Vagina (tissue), 2 donors: ENCODE data around the gene CYBB. TPM values are rescaled to one million over a fixed set of nuclear protein-coding genes. Genes with fewer than 3 reads are reported as not detected.

Source experiments
- DNase-seq, 2 donors: peaks; one replicate each; pipeline ENCODE4 v3.0.0-alpha.2; 2017; ENCODE audit errors: extremely low spot score in 2 of 2
- H3K27ac ChIP-seq: fragments of 200-600 bp; sonication (generic); one replicate; pipeline ENCODE4 v1.5.1; 2019
- H3K27me3 ChIP-seq: fragments of 200-600 bp; sonication (generic); one replicate; pipeline ENCODE4 v1.5.1; 2019
- H3K36me3 ChIP-seq, 2 donors: fragments of 200-600 bp; sonication (generic); one replicate each; pipeline ENCODE4 v1.5.1; 2017 to 2019
- H3K4me1 ChIP-seq: fragments of 200-600 bp; sonication (generic); one replicate; pipeline ENCODE4 v1.5.1; 2019
- H3K4me3 ChIP-seq, 2 donors: fragments of 200-600 bp; sonication (generic); 1 replicate in 1 of 2; 2 replicates in 1 of 2; pipeline ENCODE4 v1.5.1; 2016 to 2019
- H3K9me3 ChIP-seq: fragments of 200-600 bp; sonication (generic); one replicate; pipeline ENCODE4 v1.5.1; 2019
- CTCF ChIP-seq, 3 experiments: fragments of 450-650 bp in 2 of 3; fragments of 200-600 bp in 1 of 3; sonication (generic) in 1 of 3; IDR thresholded peaks; one replicate each; pipeline ENCODE4 v1.5.1; 2017 to 2019; ENCODE audit warnings: antibody characterized with exemption in 3 of 3, mild to moderate bottlenecking in 2 of 3, moderate library complexity in 2 of 3
- POLR2A ChIP-seq, 2 donors: fragments of 450-650 bp; IDR thresholded peaks; one replicate each; pipeline ENCODE4 v1.6.1; 2017; ENCODE audit warnings: antibody characterized with exemption in 2 of 2, mild to moderate bottlenecking in 2 of 2, moderate library complexity in 2 of 2
- POLR2AphosphoS5 ChIP-seq, 2 donors: sonication (generic); formaldehyde crosslinking; IDR thresholded peaks; one replicate each; pipeline ENCODE4 v1.9.0; 2017; ENCODE audit warnings: antibody characterized with exemption in 2 of 2, mild to moderate bottlenecking in 2 of 2, low read depth in 1 of 2; ENCODE audit not compliant: insufficient read depth in 1 of 2
- intact Hi-C: fragments of 100-400 bp; cut with DNase I; formaldehyde crosslinking; loops from one replicate; pipeline ENCODE4 v1.15.1; 2023
- total RNA-seq: library from RNA; depleted of rRNA; stranded (reverse); fragments of >200 nt; gene quantifications from one replicate; pipeline ENCODE4 v1.2.3, GENCODE V29; 2016

CYBB gene
- total RNA-seq = 6.9 TPM

GRCh38 chrX:37779857-37780256 lies at the start of gene CYBB:
Gene CYBB, plus strand, starts transcription at chrX:37780059. Its CDS starts 19 bp downstream, at chrX:37780078.
- TF ChIP-seq POLR2A (IDR thresholded peaks at IDR 0.05) (no peak), POLR2AphosphoS5 (IDR thresholded peaks at IDR 0.05; ENCODE audit: insufficient read depth in 1 of 2, low read depth in 1 of 2) (no peak), CTCF (IDR thresholded peaks at IDR 0.05) (no peak)
- Histone ChIP-seq H3K4me1 (no peaks in the 10 kb centered on the region), H3K27me3 (no peaks in the 10 kb centered on the region), H3K4me3 (no peak within 1 kb of the TSS), H3K36me3 (no peaks in the 10 kb centered on the region), H3K9me3 (no peaks in the 10 kb centered on the region), H3K27ac (no peak within 1 kb of the TSS)
- DNase-seq = no peak
- intact Hi-C loops = no loop called here

GRCh38 chrX:37745354-37745753 lies 34.5 kb upstream of the CYBB start:
- no peak for TF ChIP-seq POLR2AphosphoS5 (IDR thresholded peaks at IDR 0.05; ENCODE audit: insufficient read depth in 1 of 2, low read depth in 1 of 2)
- TF ChIP-seq CTCF (IDR thresholded peaks at IDR 0.05) = peak; percentile 30 to 72 (median 65)
- no peak for DNase-seq
- Histone ChIP-seq H3K27ac (no peak overlapping the region), H3K4me3 (no peak overlapping the region), H3K27me3 (no peaks in the 10 kb centered on the region), H3K36me3 (no peaks in the 10 kb centered on the region), H3K9me3 (no peaks in the 10 kb centered on the region), H3K4me1 (no peaks in the 10 kb centered on the region)
- intact Hi-C loops = no loop called here

GRCh38 chrX:37745835-37746217 lies 34.0 kb upstream of the CYBB start:
- no peak for DNase-seq
- Histone ChIP-seq H3K4me1 (no peaks in the 10 kb centered on the region), H3K4me3 (no peak overlapping the region), H3K27me3 (no peaks in the 10 kb centered on the region), H3K27ac (no peak overlapping the region), H3K9me3 (no peaks in the 10 kb centered on the region), H3K36me3 (no peaks in the 10 kb centered on the region)
- TF ChIP-seq POLR2A (IDR thresholded peaks at IDR 0.05) = no peak
- no peak for TF ChIP-seq CTCF (IDR thresholded peaks at IDR 0.05)
- TF ChIP-seq POLR2AphosphoS5 (IDR thresholded peaks at IDR 0.05; ENCODE audit: insufficient read depth in 1 of 2, low read depth in 1 of 2) = no peak
- intact Hi-C loops = no loop called here

DNA sequence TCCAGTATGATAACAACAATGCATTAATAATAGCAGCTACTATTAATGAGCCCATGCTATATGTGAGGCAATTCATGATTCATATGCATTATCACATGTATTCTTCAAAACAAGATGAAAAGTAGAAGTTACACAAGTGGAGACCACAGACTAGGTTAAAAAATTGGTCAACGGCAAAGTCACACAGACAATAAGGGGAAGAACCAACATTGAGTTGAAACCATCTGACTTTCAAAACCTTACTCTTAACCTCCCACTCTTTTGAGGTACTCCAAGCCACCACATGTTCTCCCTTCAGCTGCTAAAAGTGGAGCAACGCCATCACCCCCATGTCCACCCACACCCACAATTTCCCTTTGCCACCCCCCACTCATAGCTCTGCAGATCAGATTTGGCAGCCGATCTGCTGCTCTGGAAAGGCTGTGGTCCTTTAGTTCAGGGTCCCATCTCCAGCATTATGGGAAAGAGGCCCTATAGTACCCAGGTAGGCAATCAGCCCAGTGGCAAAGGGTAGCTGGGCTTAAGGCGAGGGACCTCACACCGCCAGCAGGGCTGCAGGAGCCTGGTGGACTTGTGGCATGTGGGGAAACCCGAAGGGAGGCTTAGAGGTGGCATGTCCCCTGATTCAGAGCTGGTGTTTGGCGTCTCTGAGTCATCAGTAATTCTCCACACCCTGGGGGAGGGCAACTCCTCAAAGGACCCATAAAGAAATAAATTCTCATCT lies 33.5 kb upstream of the CYBB start:
- no peaks in the 10 kb centered on the region for H3K4me1 ChIP-seq
- H3K27ac ChIP-seq = no peak overlapping the region
- no peak for TF ChIP-seq CTCF (IDR thresholded peaks at IDR 0.05)
- no peak for DNase-seq
- H3K36me3 ChIP-seq = no peaks in the 10 kb centered on the region
- H3K9me3 ChIP-seq = no peaks in the 10 kb centered on the region
- H3K4me3 ChIP-seq = no peak overlapping the region
- intact Hi-C loops = no loop called here
- H3K27me3 ChIP-seq = no peaks in the 10 kb centered on the region

DNA sequence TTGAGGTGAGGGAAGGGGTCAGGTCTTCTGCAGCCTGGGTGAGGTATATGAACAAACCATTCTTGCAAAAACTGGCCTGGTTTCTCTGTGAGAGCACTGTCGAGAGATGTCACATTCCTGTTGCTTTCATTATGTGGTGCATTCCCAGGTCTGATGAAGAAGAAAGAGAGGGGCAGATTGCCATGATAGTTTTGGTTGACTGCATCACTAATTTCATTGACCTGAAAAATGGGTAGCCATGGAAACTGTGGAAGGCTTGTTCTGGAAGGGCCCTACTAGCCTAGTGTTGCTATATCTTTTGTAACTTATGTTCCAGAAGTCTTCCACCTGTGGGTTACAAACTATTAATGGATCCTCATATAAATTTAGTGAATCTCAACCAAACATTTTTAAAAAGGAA lies 32.9 kb upstream of the CYBB start:
- no peak for TF ChIP-seq CTCF (IDR thresholded peaks at IDR 0.05)
- no peak for TF ChIP-seq POLR2A (IDR thresholded peaks at IDR 0.05)
- no peak for TF ChIP-seq POLR2AphosphoS5 (IDR thresholded peaks at IDR 0.05; ENCODE audit: insufficient read depth in 1 of 2, low read depth in 1 of 2)
- Histone ChIP-seq H3K4me1 (no peaks in the 10 kb centered on the region), H3K4me3 (no peak overlapping the region), H3K9me3 (no peaks in the 10 kb centered on the region), H3K27me3 (no peaks in the 10 kb centered on the region), H3K27ac (no peak overlapping the region), H3K36me3 (no peaks in the 10 kb centered on the region)
- no peak for DNase-seq
- intact Hi-C loops = no loop called here
